DOHH2 (cell line): Measurements from ENCODE around the gene ANTXR1.

Experiments
- H3F3A ChIP-seq: fragments of 200-600 bp; sonication (generic), shearing (Covaris generic); 2 replicates; pipeline ENCODE4 v1.6.0; 2016; ENCODE audit warnings: antibody characterized with exemption, mild to moderate bottlenecking; ENCODE audit not compliant: control insufficient read depth, insufficient read depth
- H3K27ac ChIP-seq: fragments of 200-600 bp; sonication (generic); 2 replicates; pipeline ENCODE4 v1.5.1; 2014; ENCODE audit warnings: low read depth, mild to moderate bottlenecking, low read length, moderate library complexity
- H3K27me3 ChIP-seq: fragments of 200-600 bp; sonication (generic); 2 replicates; pipeline ENCODE4 v1.6.1; 2014; ENCODE audit warnings: mild to moderate bottlenecking, low read length, mixed read lengths; ENCODE audit not compliant: control insufficient read depth
- H3K36me3 ChIP-seq: fragments of 200-600 bp; sonication (generic); 2 replicates; pipeline ENCODE4 v1.6.1; 2014; ENCODE audit warnings: mild to moderate bottlenecking, low read length, moderate library complexity, mixed read lengths; ENCODE audit not compliant: control insufficient read depth
- H3K4me1 ChIP-seq: fragments of 200-600 bp; sonication (generic); 2 replicates; pipeline ENCODE4 v1.6.1; 2014; ENCODE audit warnings: mild to moderate bottlenecking, low read length, mixed read lengths; ENCODE audit not compliant: control insufficient read depth
- H3K4me2 ChIP-seq: fragments of 200-600 bp; sonication (generic); 2 replicates; pipeline ENCODE4 v1.6.0; 2014; ENCODE audit warnings: mild to moderate bottlenecking, low read length, moderate library complexity
- H3K4me3 ChIP-seq: fragments of 200-600 bp; sonication (generic); 2 replicates; pipeline ENCODE4 v1.5.1; 2014; ENCODE audit warnings: mild to moderate bottlenecking, low read length, mixed read lengths
- H3K79me2 ChIP-seq: fragments of 200-600 bp; sonication (generic); 2 replicates; pipeline ENCODE4 v1.6.1; 2014; ENCODE audit warnings: mild to moderate bottlenecking, low read length, mixed read lengths; ENCODE audit not compliant: control insufficient read depth
- H3K9me2 ChIP-seq: fragments of 200-600 bp; sonication (generic); replicated peaks from 2 replicates; pipeline ENCODE4 v1.6.1; 2014; ENCODE audit warnings: mild to moderate bottlenecking, low read length, mixed read lengths; ENCODE audit not compliant: control insufficient read depth
- H3K9me3 ChIP-seq: fragments of 200-600 bp; sonication (generic); 2 replicates; pipeline ENCODE4 v1.6.1; 2014; ENCODE audit warnings: antibody characterized with exemption, low read length, mixed read lengths; ENCODE audit not compliant: control insufficient read depth, insufficient read depth
- H4K20me1 ChIP-seq: fragments of 200-600 bp; sonication (generic); 2 replicates; pipeline ENCODE4 v1.6.0; 2014; ENCODE audit warnings: low read depth, mild to moderate bottlenecking, antibody characterized with exemption, low read length, moderate library complexity; ENCODE audit not compliant: control insufficient read depth, insufficient read depth
- CTCF ChIP-seq: fragments of 200-600 bp; sonication (generic); IDR thresholded peaks from one replicate; pipeline ENCODE4 v1.5.1; 2014; ENCODE audit warnings: antibody characterized with exemption, mild to moderate bottlenecking, low read depth, low read length; ENCODE audit not compliant: poor library complexity, severe bottlenecking
- EZH2phosphoT487 ChIP-seq: fragments of 200-600 bp; sonication (generic); IDR thresholded peaks from 2 replicates; pipeline ENCODE4 v1.6.1; 2017; ENCODE audit warnings: borderline replicate concordance, mild to moderate bottlenecking, antibody characterized with exemption, low read length, moderate library complexity, mixed read lengths

Gene ANTXR1

GRCh38 chr2:69034845-69035244, 21.9 kb downstream of the ANTXR1 start:
- TF ChIP-seq CTCF: no peak
- TF ChIP-seq EZH2phosphoT487: no peak

GRCh38 chr2:69036926-69037325, 23.9 kb downstream of the ANTXR1 start:
- Histone ChIP-seq H3K4me2 (no peak overlapping the region), H3K4me1 (no peaks in the 10 kb centered on the region), H3K27me3 (peaks cover 12% of the 10 kb centered on the region), H3K9me3 (no peaks in the 10 kb centered on the region), H4K20me1 (no peaks in the 10 kb centered on the region), H3K36me3 (no peaks in the 10 kb centered on the region), H3K27ac (no peak overlapping the region), H3F3A (no peaks in the 10 kb centered on the region), H3K4me3 (no peak overlapping the region), H3K9me2 (no peaks in the 10 kb centered on the region; the same call in 1 of the 2 replicates), H3K79me2 (no peaks in the 10 kb centered on the region)
- no peak for TF ChIP-seq EZH2phosphoT487
- no peak for TF ChIP-seq CTCF

More at GRCh38 chr2:69034845-69035244, 21.9 kb downstream of the ANTXR1 start:
- no peaks in the 10 kb centered on the region for H3F3A ChIP-seq
- H3K9me2 ChIP-seq: no peaks in the 10 kb centered on the region
- no peaks in the 10 kb centered on the region for H4K20me1 ChIP-seq
- no peak overlapping the region for H3K4me2 ChIP-seq
- H3K9me3 ChIP-seq: no peaks in the 10 kb centered on the region
- no peaks in the 10 kb centered on the region for H3K36me3 ChIP-seq
- H3K4me1 ChIP-seq: no peaks in the 10 kb centered on the region
- no peaks in the 10 kb centered on the region for H3K79me2 ChIP-seq
- H3K27ac ChIP-seq: no peak overlapping the region
- peaks cover 14% of the 10 kb centered on the region for H3K27me3 ChIP-seq
- H3K4me3 ChIP-seq: no peak overlapping the region

- no peaks in the 10 kb centered on the region for H4K20me1 ChIP-seq
- no peaks in the 10 kb centered on the region for H3K4me1 ChIP-seq
- H3K36me3 ChIP-seq: no peaks in the 10 kb centered on the region
- no peak overlapping the region for H3K27ac ChIP-seq
- H3K4me3 ChIP-seq: no peak overlapping the region
- no peak overlapping the region for H3K4me2 ChIP-seq
- H3K9me2 ChIP-seq: no peaks in the 10 kb centered on the region; the same call in 1 of the 2 replicates
- H3K27me3 ChIP-seq: peaks cover 2% of the 10 kb centered on the region; the same call in 1 of the 2 replicates
- TF ChIP-seq CTCF: no peak
- TF ChIP-seq EZH2phosphoT487: no peak
- no peaks in the 10 kb centered on the region for H3K79me2 ChIP-seq
- no peaks in the 10 kb centered on the region for H3F3A ChIP-seq
- no peaks in the 10 kb centered on the region for H3K9me3 ChIP-seq
Measured at GRCh38 chr2:69041214-69041613, 28.2 kb downstream of the ANTXR1 start.
